HG02763 (cell line): ENCODE measurements around the gene FBXO45.
"Not testable (repeated sequence)": the region's sequence is repeated elsewhere in the genome, so short reads cannot be mapped to it uniquely, and the experiment has no call there.

Experiments
- ATAC-seq: cut with Tn5 transposase; IDR thresholded peaks from one replicate; pipeline ENCODE4 v1.9.1; 2021; ENCODE audit warnings: mild to moderate bottlenecking, moderate library complexity; ENCODE audit not compliant: unreplicated experiment

Gene FBXO45

DNA sequence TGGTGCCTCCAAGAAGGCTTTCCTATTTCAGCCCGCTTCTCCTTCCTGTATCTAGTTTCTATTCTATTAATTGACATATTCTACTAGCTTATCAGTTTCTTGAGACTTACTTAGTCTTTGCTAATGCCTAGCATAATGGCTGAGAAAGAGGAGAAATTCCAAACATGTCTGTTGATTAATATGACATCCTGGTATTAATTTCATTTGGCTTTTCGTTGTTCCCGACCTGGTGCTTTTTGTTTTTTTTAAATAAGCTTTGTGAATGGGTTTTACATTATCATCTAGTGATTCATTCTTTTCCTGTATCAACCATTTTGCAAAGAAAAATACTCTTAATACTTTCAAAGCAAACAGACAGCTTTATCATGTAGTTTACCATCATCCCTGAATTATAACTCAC lies 13.2 kb upstream of the FBXO45 start:
- no peak for ATAC-seq

DNA sequence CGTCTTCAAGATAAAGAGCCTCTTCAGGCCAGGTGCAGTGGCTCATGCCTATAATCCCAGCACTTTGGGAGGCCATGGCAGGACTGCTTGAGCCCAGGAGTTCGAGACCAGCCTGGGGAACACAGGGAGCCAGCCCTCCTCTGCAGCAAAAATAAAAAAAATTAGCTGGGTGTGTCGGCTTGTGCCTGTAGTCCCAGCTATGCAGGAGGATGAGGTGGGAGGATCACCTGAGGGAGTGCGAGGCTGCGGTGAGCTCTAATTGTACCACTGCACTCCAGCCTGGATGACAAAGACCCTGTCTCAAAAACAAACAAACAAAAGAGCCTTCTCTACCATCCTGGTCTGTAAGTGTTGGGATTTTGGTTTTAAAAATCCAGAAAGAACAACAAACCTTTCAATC lies 11.2 kb upstream of the FBXO45 start:
- ATAC-seq: no peak

DNA sequence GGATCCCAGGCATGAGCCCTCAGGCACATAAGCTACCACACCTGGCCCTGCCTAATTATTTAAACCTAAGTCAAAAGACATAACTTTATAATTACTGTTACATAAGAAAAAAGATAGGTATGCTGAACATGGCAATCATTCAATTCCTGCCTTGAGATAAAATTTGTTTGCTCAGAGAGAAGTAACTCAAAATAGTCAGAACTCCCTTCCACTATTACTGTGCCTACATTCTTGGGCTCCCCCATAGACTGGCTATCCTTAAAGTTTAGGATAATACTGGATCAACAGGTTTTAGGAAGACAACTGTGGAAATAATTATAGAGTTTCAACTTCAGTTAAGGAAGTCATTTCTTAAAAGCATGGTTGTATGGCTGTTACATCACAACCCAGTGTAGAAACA lies 10.0 kb upstream of the FBXO45 start:
- ATAC-seq: no peak

DNA sequence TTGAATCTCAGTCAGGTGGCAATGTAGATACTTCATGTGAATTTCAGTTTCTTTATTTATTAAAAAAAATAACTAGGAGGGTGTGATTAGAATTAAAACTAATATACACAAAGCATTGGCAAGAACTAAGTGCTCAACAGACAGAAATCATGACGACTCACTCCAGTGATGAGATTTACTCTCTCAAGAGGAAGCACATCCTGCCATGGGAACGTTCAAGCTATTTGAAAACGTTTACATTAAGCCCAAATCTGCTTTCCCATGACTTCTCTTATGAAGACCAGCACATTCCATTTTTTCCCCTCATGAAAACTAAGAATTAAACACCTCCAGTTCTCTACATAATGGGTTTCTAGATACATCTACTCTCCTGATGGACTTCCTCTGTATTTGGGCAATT lies 8.6 kb upstream of the FBXO45 start:
- no peak for ATAC-seq

DNA sequence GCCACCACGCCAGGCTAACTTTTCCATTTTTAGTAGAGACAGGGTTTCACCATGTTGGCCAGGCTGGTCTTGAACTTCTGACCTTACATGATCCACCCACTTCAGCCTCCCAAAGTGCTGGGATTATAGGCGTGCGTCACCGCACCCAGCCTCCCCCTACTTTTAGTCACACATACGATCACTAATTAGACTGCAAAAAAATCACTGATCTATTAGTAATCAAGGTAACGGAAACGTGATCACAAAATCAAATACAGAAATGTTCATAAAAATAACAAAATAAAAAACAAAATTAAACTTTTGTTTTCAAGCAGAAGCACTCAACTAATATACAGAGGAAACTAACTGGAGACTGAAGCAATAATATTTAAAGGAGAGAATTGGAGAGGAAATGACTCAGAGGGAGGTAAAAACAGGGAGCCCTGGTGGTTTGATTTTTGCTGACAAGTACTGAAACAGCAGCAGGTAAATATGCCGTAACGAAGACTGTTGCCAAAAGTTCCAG lies 4.7 kb upstream of the FBXO45 start:
- no peak for ATAC-seq

DNA sequence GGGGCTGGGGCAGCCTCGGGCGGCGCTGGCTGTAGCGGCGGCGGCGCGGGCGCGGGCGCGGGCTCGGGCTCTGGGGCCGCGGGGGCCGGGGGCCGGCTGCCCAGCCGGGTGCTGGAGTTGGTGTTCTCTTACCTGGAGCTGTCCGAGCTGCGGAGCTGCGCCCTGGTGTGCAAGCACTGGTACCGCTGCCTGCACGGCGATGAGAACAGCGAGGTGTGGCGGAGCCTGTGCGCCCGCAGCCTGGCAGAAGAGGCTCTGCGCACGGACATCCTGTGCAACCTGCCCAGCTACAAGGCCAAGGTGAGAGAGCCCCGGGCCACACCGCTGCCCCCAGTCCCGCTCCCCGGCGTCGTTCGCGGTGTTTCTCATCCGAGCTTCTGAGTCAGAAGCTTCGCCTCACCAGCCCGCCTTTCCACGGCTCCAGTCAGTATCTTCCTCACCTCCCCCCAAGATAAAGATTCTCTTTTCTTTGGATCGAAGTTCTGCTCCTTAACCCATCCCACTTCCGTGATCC lies 600 bp downstream of the FBXO45 start:
- ATAC-seq: no peak

DNA sequence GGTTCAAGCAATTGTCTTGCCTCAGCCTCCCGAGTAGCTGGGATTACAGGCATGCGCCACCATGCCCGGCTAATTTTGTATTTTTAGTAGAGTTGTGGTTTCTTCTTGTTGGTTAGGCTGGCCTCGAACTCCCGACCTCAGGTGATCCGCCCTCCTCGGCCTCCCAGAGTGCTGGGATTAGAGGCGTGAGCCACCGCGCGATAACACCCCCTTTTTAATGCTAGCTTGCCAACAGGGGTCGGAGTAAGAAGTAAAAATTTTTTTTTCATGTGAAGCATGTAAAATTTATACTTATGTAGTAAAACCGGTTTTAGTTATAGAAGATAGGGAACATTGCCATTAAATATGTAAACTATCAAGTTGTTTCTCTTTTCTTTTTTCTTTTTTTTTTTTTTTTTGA lies 1.9 kb downstream of the FBXO45 start:
- ATAC-seq: not testable (repeated sequence)

DNA sequence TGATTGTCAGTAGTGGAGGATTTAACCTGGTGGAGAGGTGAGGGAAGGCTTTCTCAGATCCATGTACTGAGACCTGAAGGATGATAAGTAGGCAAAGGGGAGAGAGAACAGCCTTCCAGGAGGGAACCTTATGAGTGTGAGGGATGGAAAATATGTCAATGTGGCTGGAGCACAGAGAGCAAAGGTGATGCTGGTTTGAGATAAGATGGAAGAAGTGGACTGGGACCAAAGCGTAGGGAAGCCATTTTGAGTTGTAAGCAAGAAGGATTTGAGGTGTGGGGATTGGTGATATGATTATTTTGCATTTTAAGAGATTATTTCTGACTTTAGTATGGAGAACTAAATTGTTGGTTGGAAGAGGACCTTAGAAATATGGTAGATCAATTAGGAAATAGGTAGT lies 3.9 kb downstream of the FBXO45 start:
- ATAC-seq: no peak

DNA sequence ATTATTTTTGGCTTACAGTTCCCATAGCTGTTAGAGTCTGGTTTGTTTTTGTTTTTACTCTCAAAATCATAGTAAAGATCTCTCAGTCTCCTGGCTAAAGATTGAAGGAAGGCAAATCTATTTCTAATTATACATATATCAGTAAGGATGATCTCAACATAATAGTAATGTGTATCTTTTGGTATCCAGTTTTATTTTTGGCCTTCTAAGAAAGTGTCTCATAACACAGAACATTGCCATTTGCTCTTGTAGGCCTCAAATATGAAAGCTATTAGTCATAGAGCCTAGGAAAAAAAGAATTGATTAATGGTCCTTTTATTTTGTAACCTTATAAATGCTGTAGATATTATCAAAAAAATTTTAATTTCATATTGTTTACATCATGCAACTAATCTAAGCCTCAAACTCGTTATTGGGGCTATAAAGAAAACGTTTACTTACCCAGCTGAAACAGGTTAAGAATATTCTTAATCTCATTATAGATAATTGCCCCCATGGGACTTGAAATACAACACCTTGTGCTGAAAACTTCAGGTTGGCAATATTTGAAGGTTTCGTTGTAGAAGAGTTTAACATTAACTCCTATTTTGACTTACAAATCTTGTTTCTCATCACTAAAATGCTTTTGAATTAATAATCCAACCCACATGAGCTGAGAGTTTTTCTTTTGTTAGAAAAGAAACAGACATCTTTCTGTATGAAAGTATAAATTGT lies 16.7 kb downstream of the FBXO45 start:
- no peak for ATAC-seq

DNA sequence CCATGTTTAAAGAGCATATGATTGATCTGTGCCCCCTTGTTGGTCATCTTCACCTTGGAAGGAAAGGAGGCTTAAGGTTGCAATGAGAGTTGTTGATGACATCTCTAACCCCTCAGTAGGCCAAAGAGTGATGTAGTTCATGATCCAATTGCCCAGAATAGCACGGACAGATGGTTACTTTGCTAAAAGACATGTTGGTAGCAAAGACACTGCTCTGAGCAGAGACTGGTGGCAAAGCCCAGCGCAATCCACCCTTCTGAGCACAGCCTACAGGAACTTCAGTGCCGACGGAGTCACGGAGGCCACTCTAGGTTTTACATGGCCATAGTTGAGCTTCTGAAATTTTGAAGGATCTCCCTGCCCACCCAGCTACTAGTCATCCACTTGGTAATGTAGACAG lies 21.8 kb downstream of the FBXO45 start:
- ATAC-seq: no peak

DNA sequence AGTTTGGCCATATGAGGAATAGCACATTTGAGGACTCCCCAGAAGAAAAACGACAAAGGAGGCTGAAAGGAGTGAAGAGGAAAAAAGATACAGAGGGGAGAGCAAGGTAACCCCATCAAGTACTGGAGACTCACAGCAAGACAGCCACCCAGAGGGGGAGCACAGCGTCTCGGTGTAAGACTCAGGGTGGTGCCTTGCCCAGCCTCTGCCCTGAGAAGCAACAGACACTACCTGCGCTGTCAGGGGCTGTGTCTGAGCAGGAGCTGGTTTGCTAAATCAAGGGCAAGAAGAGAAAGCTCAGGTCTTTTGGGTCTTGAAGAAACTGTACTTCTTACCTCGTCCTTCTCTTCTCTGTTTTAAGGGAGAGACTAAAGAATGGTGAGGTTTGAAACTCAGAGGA lies 27.9 kb downstream of the FBXO45 start:
- no peak for ATAC-seq

DNA sequence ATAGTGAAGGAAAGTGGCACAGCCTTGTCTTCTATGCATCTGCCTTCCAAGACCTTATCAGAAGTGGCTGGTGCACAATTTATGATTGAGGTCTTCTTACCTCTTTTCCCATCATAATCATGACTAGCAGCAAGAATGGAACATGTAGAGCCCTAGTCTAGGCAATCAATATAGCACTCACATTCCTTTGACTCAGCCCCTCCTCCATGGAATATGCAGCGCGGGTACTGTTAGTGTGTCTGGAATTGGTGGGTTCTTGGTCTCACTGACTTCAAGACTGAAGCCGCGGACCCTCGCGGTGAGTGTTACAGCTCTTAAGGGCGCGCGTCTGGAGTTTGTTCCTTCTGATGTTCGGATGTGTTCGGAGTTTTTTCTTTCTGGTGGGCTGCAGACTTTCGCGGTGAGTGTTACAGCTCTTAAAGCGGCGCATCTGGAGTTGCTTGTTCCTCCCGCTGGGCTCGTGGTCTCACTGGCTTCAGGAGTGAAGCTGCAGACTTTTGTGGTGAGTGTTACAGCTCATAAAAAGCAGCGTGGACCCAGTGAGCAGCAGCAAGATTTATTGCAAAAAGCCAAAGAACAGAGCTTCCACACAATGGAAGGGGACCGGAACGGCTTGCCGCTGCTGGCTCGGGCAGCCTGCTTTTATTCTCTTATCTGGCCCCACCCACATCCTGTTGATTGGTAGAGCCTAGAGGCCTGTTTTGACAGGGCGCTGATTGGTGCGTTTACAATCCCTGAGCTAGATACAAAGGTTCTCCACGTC lies 29.7 kb downstream of the FBXO45 start:
- ATAC-seq: not testable (repeated sequence)

DNA sequence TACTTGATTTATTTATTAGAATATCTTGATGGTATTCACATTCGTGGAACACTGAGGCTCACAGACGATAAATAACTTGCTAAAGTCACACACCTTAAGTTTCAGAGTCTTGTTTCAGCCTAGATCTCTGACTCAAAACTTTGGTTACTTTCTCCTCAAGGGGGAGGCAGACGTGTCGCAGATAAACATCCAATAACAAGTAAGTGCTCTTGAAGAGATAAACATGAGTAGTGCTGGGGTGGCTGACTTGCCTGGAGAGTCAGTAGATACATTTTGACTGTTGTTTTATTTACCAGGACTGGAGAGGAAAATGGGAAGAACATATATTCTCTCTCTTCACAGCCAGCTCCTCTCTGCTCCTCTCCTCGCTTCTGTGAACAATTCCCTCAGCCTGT lies 31.3 kb downstream of the FBXO45 start:
- ATAC-seq: no peak

DNA sequence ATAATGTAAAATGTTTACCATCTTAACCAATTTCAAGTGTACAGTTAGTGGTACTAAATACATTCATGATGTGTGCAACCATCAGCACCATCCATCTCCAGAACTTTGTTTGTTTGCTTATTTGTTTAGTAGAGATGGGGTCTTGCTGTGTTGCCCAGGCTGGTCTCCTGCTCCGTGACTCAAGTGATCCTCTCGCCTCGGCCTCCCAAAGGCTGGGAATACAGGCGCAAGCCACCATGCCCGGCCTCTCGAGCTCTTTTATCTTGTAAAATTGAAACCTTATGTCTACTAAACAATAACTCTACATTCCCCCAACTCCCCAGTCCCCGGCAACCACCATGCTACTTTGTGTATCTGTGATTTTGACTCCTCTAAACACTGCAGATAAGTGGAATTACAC lies 31.9 kb downstream of the FBXO45 start:
- ATAC-seq: no peak

DNA sequence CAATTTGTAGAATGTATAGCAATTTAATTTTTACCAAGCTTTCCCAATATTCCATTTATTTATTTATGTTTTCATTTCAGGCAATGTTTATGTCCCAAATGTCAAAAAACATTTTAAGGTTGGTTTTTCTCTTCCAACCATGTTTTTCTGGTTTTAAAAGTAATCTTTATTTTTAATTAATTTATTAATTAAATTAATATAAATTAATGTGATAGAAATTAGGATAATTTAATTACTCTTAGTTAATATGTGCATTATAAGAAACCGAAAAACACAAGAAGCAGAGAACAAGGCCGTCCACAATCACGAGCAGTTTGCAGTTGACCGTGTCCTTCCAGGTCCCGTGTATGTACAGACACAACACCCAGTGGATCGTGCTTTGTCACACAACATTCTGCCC lies 34.2 kb downstream of the FBXO45 start:
- ATAC-seq: no peak

DNA sequence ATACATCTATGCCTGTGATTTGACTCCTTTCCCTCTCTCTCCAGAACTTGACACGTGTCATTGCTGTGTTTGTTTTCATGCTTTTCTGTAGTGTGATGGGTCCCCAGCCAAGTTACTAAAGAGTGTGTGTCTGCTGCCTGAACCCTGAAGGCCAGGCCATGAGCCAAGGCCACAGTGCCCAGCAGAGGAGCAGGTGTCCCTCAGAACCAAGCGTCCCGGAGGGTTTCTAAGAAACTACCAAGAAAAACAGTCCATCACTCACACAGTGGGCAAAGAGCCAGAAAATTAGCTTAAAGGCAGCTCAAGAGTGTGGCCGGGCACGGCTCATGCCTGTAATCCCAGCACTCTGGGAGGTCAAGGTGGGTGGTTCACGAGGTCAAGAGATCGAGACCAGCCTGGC lies 35.2 kb downstream of the FBXO45 start:
- ATAC-seq: no peak

DNA sequence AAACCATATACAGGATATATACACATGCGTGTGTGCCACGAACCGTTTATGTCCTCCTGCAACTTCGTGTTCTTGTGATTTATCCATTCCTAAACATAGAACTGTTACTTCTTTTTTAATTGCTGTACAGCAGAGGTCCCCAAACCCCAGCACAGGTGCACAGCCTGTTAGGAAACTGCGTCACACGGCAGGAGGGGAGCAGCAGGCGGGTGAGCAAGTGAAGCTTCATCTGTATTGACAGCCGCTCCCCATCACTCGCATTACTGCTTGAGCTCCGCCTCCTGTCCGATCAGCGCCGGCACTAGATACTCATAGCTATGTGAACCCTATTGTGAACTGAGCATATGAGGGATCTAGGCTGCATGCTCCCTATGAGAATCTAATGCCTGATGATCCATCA lies 36.1 kb downstream of the FBXO45 start:
- no peak for ATAC-seq

DNA sequence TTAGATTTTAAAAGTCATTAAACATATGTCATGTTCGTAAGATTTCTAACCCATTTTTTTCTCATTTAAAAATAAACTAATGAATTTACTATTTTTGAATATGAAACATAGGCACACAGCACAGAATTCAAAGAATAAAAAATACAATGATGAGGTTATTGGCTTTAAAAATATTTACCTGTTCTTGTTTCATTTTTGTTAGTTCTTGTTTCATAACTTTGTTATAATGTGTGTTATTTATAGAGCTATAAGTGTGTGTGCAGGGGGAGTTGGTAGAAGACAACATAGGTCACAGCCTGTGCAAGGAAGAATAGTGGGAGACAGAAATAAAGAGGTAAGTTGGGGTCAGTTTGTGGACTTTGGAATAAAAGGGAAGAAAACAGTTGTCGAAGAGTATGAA lies 40.2 kb downstream of the FBXO45 start:
- no peak for ATAC-seq

DNA sequence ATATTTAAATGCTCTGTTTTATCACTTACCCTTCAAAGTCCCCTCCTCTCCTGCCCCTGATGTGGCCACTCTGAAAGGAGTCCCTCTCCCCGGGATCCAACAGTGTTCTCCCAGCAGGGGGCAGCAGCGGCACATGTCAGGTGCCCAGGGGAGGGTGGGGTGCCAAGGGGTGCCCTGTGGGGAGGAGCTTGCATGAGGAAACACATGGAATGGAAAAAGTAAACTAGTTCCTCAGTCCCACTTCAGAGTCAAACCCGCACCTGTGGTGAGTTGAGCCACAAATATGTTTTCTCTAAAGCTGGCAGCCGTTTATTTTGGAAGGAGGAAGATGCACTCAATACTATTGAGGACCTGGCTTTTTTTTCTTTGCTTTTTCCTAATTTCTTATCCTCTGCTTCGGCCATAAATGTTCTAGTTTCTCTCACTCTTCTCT lies 40.9 kb downstream of the FBXO45 start:
- no peak for ATAC-seq

DNA sequence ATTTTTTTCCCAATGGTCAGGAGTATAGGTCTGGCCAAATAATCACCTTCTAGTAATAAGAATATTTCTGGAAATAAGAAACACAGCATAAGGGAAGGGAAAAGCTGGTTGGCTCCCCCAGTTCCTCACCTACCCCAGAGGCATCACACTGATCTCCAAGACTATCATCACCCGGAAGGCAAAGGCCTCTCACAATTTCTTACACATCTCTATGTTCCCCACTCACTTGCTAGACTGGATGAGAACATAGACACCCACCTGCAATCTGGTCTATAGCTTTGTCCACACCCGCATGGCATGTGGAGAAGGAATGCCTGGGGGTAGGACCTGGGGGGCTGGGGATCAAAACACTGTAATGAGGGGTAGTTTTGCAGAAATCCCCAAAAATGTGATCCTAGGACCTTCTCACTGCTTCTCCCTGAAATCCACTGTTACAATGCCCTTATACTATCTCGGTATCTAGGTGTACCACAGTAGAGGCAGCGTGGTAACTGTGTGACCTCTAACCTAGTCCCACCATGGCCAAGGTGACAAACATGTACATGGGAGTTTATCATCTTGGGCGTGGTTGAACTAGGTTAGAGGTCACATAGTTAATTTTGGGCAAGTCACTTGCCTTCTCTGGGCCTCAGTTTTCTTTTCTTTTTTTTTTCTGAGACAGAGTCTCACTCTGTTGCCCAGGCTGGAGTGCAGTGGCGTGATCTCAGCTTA lies 41.5 kb downstream of the FBXO45 start:
- no peak for ATAC-seq

DNA sequence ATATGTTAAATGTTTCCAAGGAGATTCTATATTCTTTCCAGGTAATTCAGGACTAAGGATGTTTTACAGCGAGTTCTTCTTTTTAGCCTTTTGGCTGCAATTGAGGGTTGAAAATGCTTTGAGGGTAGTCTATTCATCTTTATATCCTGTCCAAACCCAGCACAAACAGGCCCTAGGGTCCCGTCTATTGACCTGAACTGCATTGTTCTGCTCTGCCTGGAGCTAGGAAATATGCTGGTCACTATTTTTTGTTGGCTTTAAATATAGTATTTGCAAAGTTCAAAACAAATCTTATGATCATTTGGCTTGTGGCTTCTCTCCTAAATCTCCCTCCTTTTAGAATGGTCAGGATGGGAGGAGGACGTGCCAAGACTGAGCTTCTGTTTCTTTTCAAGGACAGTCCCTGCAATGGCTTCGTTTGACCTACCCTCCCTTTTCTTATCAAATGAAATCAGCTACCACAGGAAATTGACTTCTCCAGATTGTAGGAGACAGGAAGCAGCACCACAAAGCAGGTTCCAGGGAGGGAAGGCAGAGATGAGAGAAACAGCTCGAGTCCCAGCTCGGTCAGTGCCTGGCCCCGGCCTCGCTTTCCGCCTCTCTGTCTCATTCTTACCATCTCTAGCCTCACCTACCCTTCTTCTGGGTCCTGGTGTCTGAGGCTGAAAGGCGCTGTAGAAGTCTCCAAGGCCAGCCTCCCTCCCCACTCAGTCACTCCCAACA lies 43.5 kb downstream of the FBXO45 start:
- ATAC-seq: no peak
